ENCODE data around the gene CCDC66. TPM values are rescaled to one million over a fixed set of nuclear protein-coding genes. Genes with fewer than 3 reads are reported as not detected.
A peak's percentile ranks its signal among the peaks of the same experiment; 100 is the strongest.
"Not testable (repeated sequence)": the region's sequence is repeated elsewhere in the genome, so short reads cannot be mapped to it uniquely, and the experiment has no call there.

CCDC66 gene
- total RNA-seq, 5 donors from 2014 or later (not counting 1 experiment from before 2014, with no cell fraction given): 57.8 to 75.2 (median 72.6) TPM

DNA sequence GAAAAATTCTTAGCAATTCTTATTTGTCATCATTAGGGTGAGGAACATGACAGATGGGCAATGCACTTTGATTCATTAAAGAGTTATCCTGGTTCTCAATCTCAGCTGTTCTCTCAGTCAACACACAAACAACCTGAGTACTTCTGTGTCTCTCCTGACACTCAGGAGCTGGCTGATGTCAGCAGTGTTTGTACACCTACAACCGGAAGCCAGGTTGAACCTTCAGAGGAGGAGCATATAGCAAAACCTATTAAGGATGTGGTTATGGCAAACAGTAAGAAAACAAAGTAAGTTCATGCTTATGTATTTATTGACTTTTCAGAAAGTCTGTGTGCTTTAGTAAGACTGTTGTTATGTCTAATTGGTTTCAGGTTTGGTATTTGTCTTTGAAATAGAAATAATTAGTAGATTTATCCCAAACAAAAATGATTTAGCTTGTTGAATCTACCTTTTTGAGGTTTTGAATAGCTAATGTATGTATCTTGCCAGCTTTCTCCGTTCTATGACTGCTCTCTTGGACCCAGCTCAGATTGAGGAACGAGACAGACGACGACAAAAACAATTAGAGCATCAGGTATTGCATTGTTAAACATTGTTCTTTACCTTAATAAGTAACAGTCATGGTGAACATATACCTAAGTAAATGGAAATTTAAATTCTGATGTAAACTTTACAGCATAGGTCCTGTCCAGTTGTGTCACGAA is 36.6 kb downstream of the CCDC66 start:
- Histone ChIP-seq H3K4me1 (ENCODE audit: control insufficient read depth in 1 of 2, extremely low read depth in 1 of 2, insufficient read depth in 2 of 2, low read length in 2 of 2) (peaks cover 18 to 27% of the 10 kb centered on the region in 2 experiments), H3K4me3 (ENCODE audit: control insufficient read depth in 1 of 2, extremely low read depth in 1 of 2, low read length in 1 of 2) (peak overlapping the region; percentile 11 to 19), H3K9me3 (no peaks in the 10 kb centered on the region), H3K36me3 (ENCODE audit: control insufficient read depth in 2 of 2, extremely low read depth in 1 of 2, insufficient read depth in 1 of 2, low read length in 1 of 2) (peaks cover 0 to 13% of the 10 kb centered on the region in 2 donors), H3K27me3 (replicated peaks in 1 of 2; ENCODE audit: control insufficient read depth in 2 of 2, extremely low read depth in 1 of 2, insufficient read depth in 2 of 2, low read length in 1 of 2) (no peaks in the 10 kb centered on the region), H3K27ac (ENCODE audit: low read length) (peak overlapping the region; percentile 79)
- CTCF ChIA-PET: interaction anchor here in 1 of 2 donors (0.6 to 1.6 kb wide), 6 partner anchors 18 to 208 kb away, joined by 3 to 16 read pairs (median 3); partner anchors contain the start of genes ARHGEF3 and CCDC66
- peaks cover 42% of the 10 kb centered on the region for H3K36me3 Mint-ChIP-seq
- no peaks in the 10 kb centered on the region for H3K27me3 Mint-ChIP-seq
- ATAC-seq (replicated peaks in 1 of 4): peak; percentile 99 to 100 (median 100)
- whole genome bisulfite sequencing (ENCODE audit: insufficient coverage): no CpG with 5 or more reads among the region's 6 CpGs
- H3K9me3 Mint-ChIP-seq: peaks cover 0 to 6% (median 4%) of the 10 kb centered on the region in 3 donors
- H3K4me3 Mint-ChIP-seq: peak overlapping the region; percentile 62 to 80 (median 71)
- H3K27ac Mint-ChIP-seq: peak overlapping the region; percentile 93 to 98
- DNase-seq: peak in 34 of 35 experiments; percentile 34 to 86 (median 64)
- POLR2A ChIA-PET: interaction anchor here (0.5 to 1.6 kb wide), 5 partner anchors 8 to 97 kb away, joined by 3 to 10 read pairs (median 4); partner anchors contain the start of gene CCDC66 (in 1 of the 2)
- H3K4me1 Mint-ChIP-seq: peaks cover 75 to 80% (median 77%) of the 10 kb centered on the region in 3 donors

DNA sequence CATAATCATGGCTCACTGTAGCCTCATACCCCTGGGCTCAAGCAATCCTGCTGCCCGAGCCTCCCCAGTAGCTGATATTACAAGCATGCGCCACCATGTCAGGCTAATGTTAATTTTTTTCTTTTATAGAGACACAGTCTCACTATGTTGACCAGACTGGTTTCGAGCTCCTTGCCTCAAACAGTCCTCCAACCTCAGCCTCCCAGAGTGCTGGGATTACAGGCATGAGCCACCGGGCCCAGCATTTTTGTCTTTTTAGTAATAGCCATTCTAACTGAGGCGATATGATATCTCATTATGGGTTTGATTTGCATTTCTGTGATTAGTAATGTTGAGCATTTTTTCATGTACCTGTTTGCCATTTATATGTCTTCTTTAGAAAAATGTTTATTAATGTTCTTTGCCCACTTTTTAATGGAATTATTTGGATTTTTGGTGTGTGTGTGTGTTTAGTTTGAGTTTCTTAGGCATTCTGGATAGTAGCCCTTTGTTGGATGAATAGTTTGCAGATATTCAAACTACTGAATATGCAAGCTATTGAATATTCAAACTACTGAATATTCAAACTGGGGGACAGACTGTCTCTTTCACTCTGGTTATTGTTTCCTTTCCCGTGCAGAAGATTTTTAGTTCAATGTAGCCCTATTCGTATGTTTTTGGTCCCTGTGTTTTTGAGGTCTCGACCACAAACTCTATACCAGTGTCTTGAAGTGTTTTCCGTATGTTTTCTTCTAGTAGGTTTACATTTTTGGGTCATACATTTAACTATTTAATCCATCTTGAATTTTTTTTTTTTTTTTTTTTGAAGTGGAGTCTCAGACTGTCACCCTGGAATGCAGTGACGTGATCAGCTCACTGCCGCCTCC is 39.2 kb downstream of the CCDC66 start:
- DNase-seq: no peak
- no peaks in the 10 kb centered on the region for H3K27me3 Mint-ChIP-seq
- H3K27ac Mint-ChIP-seq: peak overlapping the region; percentile 74 to 90
- H3K27me3 ChIP-seq (replicated peaks in 1 of 2; ENCODE audit: control insufficient read depth in 2 of 2, extremely low read depth in 1 of 2, insufficient read depth in 2 of 2, low read length in 1 of 2): no peaks in the 10 kb centered on the region
- H3K4me3 Mint-ChIP-seq: peak overlapping the region; percentile 31 to 54 (median 43)
- H3K4me1 ChIP-seq (ENCODE audit: control insufficient read depth in 1 of 2, extremely low read depth in 1 of 2, insufficient read depth in 2 of 2, low read length in 2 of 2): peaks cover 18 to 27% of the 10 kb centered on the region in 2 experiments
- H3K4me3 ChIP-seq (ENCODE audit: control insufficient read depth in 1 of 2, extremely low read depth in 1 of 2, low read length in 1 of 2): no peak overlapping the region
- ATAC-seq (replicated peaks in 1 of 4): no peak
- peaks cover 0 to 7% (median 4%) of the 10 kb centered on the region in 3 donors for H3K9me3 Mint-ChIP-seq
- WGBS (ENCODE audit: insufficient coverage): 76% methylated on average over 4 of the region's 11 CpGs
- H3K4me1 Mint-ChIP-seq: peaks cover 78 to 85% (median 84%) of the 10 kb centered on the region in 3 donors
- ChIA-PET POLR2A (no interaction called here), CTCF (no interaction called here)
- no peaks in the 10 kb centered on the region for H3K9me3 ChIP-seq
- H3K27ac ChIP-seq (ENCODE audit: low read length): no peak overlapping the region
- H3K36me3 ChIP-seq (ENCODE audit: control insufficient read depth in 2 of 2, extremely low read depth in 1 of 2, insufficient read depth in 1 of 2, low read length in 1 of 2): peaks cover 0 to 13% of the 10 kb centered on the region in 2 donors
- H3K36me3 Mint-ChIP-seq: peaks cover 61% of the 10 kb centered on the region

- Mint-ChIP-seq H3K4me3 (peak overlapping the region; percentile 40 to 59 (median 47)), H3K4me1 (peaks cover 72 to 82% (median 75%) of the 10 kb centered on the region in 3 donors), H3K27ac (peak overlapping the region; percentile 92 to 95), H3K36me3 (peaks cover 88% of the 10 kb centered on the region), H3K9me3 (peaks cover 8 to 19% (median 13%) of the 10 kb centered on the region in 3 donors)
- peak; percentile 48 to 72 (median 65) for ATAC-seq (replicated peaks in 1 of 4)
- H3K27ac ChIP-seq (ENCODE audit: low read length): peak overlapping the region; percentile 38
- CTCF ChIA-PET; H3K4me3 ChIP-seq (ENCODE audit: control insufficient read depth in 1 of 2, extremely low read depth in 1 of 2, low read length in 1 of 2); H3K27me3 Mint-ChIP-seq; DNase-seq; H3K27me3 ChIP-seq (replicated peaks in 1 of 2; ENCODE audit: control insufficient read depth in 2 of 2, extremely low read depth in 1 of 2, insufficient read depth in 2 of 2, low read length in 1 of 2); H3K9me3 ChIP-seq: not testable (repeated sequence)
- H3K4me1 ChIP-seq (ENCODE audit: control insufficient read depth in 1 of 2, extremely low read depth in 1 of 2, insufficient read depth in 2 of 2, low read length in 2 of 2): peaks cover 10 to 28% of the 10 kb centered on the region in 2 experiments
- H3K36me3 ChIP-seq (ENCODE audit: control insufficient read depth in 2 of 2, extremely low read depth in 1 of 2, insufficient read depth in 1 of 2, low read length in 1 of 2): peaks cover 13 to 27% of the 10 kb centered on the region in 2 donors
- POLR2A ChIA-PET: interaction anchor here in 1 of 2 donors (0.6 kb wide), 1 partner anchor 16 kb away, joined by 3 read pairs; no protein-coding TSS in a partner anchor
- WGBS (ENCODE audit: insufficient coverage): no CpG with 5 or more reads among the region's 2 CpGs
Observed at GRCh38 chr3:56608479-56608878, 51.5 kb downstream of the CCDC66 start.

- Histone ChIP-seq H3K27ac (ENCODE audit: low read length) (no peak overlapping the region), H3K9me3 (no peaks in the 10 kb centered on the region), H3K36me3 (ENCODE audit: control insufficient read depth in 2 of 2, extremely low read depth in 1 of 2, insufficient read depth in 1 of 2, low read length in 1 of 2) (peaks cover 16 to 34% of the 10 kb centered on the region in 2 donors), H3K4me1 (ENCODE audit: control insufficient read depth in 1 of 2, extremely low read depth in 1 of 2, insufficient read depth in 2 of 2, low read length in 2 of 2) (peaks cover 10 to 28% of the 10 kb centered on the region in 2 experiments), H3K27me3 (replicated peaks in 1 of 2; ENCODE audit: control insufficient read depth in 2 of 2, extremely low read depth in 1 of 2, insufficient read depth in 2 of 2, low read length in 1 of 2) (no peaks in the 10 kb centered on the region), H3K4me3 (ENCODE audit: control insufficient read depth in 1 of 2, extremely low read depth in 1 of 2, low read length in 1 of 2) (no peak overlapping the region)
- H3K4me3 Mint-ChIP-seq: peak overlapping the region in 1 of 3 donors; percentile 47
- DNase-seq: peak in 1 of 35 experiments; percentile 7
- peaks cover 3 to 7% (median 4%) of the 10 kb centered on the region in 3 donors for H3K9me3 Mint-ChIP-seq
- POLR2A ChIA-PET: no interaction called here
- 85% methylated on average over 5 of the region's 7 CpGs for WGBS (ENCODE audit: insufficient coverage)
- no peak for ATAC-seq (replicated peaks in 1 of 4)
- H3K36me3 Mint-ChIP-seq: peaks cover 75% of the 10 kb centered on the region
- peak overlapping the region; percentile 80 to 82 for H3K27ac Mint-ChIP-seq
- H3K27me3 Mint-ChIP-seq: no peaks in the 10 kb centered on the region
- peaks cover 73 to 75% (median 74%) of the 10 kb centered on the region in 3 donors for H3K4me1 Mint-ChIP-seq
- CTCF ChIA-PET: interaction anchor here in 1 of 2 donors (1.0 kb wide), 1 partner anchor 17 kb away, joined by 3 read pairs; no protein-coding TSS in a partner anchor
Observed at GRCh38 chr3:56610669-56611335, 53.8 kb downstream of the CCDC66 start.

- POLR2A ChIA-PET: no interaction called here
- Mint-ChIP-seq H3K9me3 (peaks cover 3 to 7% (median 4%) of the 10 kb centered on the region in 3 donors), H3K27ac (peak overlapping the region; percentile 78 to 89), H3K27me3 (no peaks in the 10 kb centered on the region), H3K4me1 (peaks cover 75 to 78% (median 76%) of the 10 kb centered on the region in 3 donors), H3K4me3 (peak overlapping the region in 1 of 3 donors; percentile 47), H3K36me3 (peaks cover 73% of the 10 kb centered on the region)
- no CpG with 5 or more reads among the region's 8 CpGs for WGBS (ENCODE audit: insufficient coverage)
- Histone ChIP-seq H3K9me3 (no peaks in the 10 kb centered on the region), H3K27me3 (replicated peaks in 1 of 2; ENCODE audit: control insufficient read depth in 2 of 2, extremely low read depth in 1 of 2, insufficient read depth in 2 of 2, low read length in 1 of 2) (no peaks in the 10 kb centered on the region), H3K4me3 (ENCODE audit: control insufficient read depth in 1 of 2, extremely low read depth in 1 of 2, low read length in 1 of 2) (no peak overlapping the region), H3K27ac (ENCODE audit: low read length) (no peak overlapping the region), H3K36me3 (ENCODE audit: control insufficient read depth in 2 of 2, extremely low read depth in 1 of 2, insufficient read depth in 1 of 2, low read length in 1 of 2) (peaks cover 11 to 34% of the 10 kb centered on the region in 2 donors), H3K4me1 (ENCODE audit: control insufficient read depth in 1 of 2, extremely low read depth in 1 of 2, insufficient read depth in 2 of 2, low read length in 2 of 2) (peaks cover 10 to 28% of the 10 kb centered on the region in 2 experiments)
- DNase-seq: no peak
- no peak for ATAC-seq (replicated peaks in 1 of 4)
- CTCF ChIA-PET: interaction anchor here (0.6 to 1.0 kb wide), 4 partner anchors 10 to 188 kb away, joined by 3 to 7 read pairs (median 3); no protein-coding TSS in a partner anchor
Observed at GRCh38 chr3:56611364-56611763, 54.4 kb downstream of the CCDC66 start.

All from T-cell (primary cell).